Measurements from ENCODE around the gene THUMPD1.
"Not testable (repeated sequence)": the region's sequence is repeated elsewhere in the genome, so short reads cannot be mapped to it uniquely, and the experiment has no call there.

Gene THUMPD1

GRCh38 chr16:20766294-20766693, 24.7 kb upstream of the THUMPD1 start:
- Histone ChIP-seq H3K9me3 (ENCODE audit: control insufficient read depth, low read length) (no peaks in the 10 kb centered on the region), H3K4me1 (no peaks in the 10 kb centered on the region), H3K4me2 (ENCODE audit: low read length) (no peak overlapping the region), H3K27me3 (ENCODE audit: control insufficient read depth, insufficient read depth, low read length) (no peaks in the 10 kb centered on the region), H3K79me2 (no peaks in the 10 kb centered on the region), H3K36me3 (ENCODE audit: control insufficient read depth, insufficient read depth, low read length) (no peaks in the 10 kb centered on the region), H3K27ac (no peak overlapping the region), H3K4me3 (ENCODE audit: low read depth, low read length) (no peak overlapping the region), H2AFZ (no peak overlapping the region), H3K9ac (no peak overlapping the region)
- no peak for TF ChIP-seq CTCF (IDR thresholded peaks at IDR 0.05)

GRCh38 chr16:20765732-20766131, 24.1 kb upstream of the THUMPD1 start:
- Histone ChIP-seq H3K4me2 (ENCODE audit: low read length) (no peak overlapping the region), H3K4me1 (no peaks in the 10 kb centered on the region), H3K9me3 (ENCODE audit: control insufficient read depth, low read length) (no peaks in the 10 kb centered on the region), H3K27me3 (ENCODE audit: control insufficient read depth, insufficient read depth, low read length) (no peaks in the 10 kb centered on the region), H3K9ac (no peak overlapping the region), H3K27ac (no peak overlapping the region), H3K79me2 (no peaks in the 10 kb centered on the region), H3K4me3 (ENCODE audit: low read depth, low read length) (no peak overlapping the region), H3K36me3 (ENCODE audit: control insufficient read depth, insufficient read depth, low read length) (no peaks in the 10 kb centered on the region), H2AFZ (no peak overlapping the region)
- no peak for TF ChIP-seq CTCF (IDR thresholded peaks at IDR 0.05)

- not testable (repeated sequence) for H3K4me3 ChIP-seq (ENCODE audit: low read depth, low read length); H3K27ac ChIP-seq; H3K4me1 ChIP-seq; H3K79me2 ChIP-seq; H3K27me3 ChIP-seq (ENCODE audit: control insufficient read depth, insufficient read depth, low read length); H3K36me3 ChIP-seq (ENCODE audit: control insufficient read depth, insufficient read depth, low read length); H3K4me2 ChIP-seq (ENCODE audit: low read length); H3K9ac ChIP-seq; H3K9me3 ChIP-seq (ENCODE audit: control insufficient read depth, low read length)
- H2AFZ ChIP-seq, result peak overlapping the region; percentile 92
Measured at GRCh38 chr16:20764448-20764847, 22.8 kb upstream of the THUMPD1 start.

GRCh38 chr16:20763461-20764232, 22.0 kb upstream of the THUMPD1 start, which contains the start of gene ACSM3:
ACSM3 (plus strand) TSS chr16:20764014; CDS start chr16:20770035, 6,021 bp downstream.
- H3K36me3 ChIP-seq (ENCODE audit: control insufficient read depth, insufficient read depth, low read length), result no peaks in the 10 kb centered on the region
- peak within 1 kb of the TSS; percentile 92 for H2AFZ ChIP-seq
- H3K9ac ChIP-seq, result no peak within 1 kb of the TSS
- H3K4me2 ChIP-seq (ENCODE audit: low read length), result peak within 1 kb of the TSS; percentile 80
- no peaks in the 10 kb centered on the region for H3K4me1 ChIP-seq
- peak within 1 kb of the TSS; percentile 74 for H3K27ac ChIP-seq
- TF ChIP-seq CTCF (IDR thresholded peaks at IDR 0.05), result no peak
- H3K4me3 ChIP-seq (ENCODE audit: low read depth, low read length), result peak within 1 kb of the TSS; percentile 72
- no peaks in the 10 kb centered on the region for H3K9me3 ChIP-seq (ENCODE audit: control insufficient read depth, low read length)
- no peaks in the 10 kb centered on the region for H3K27me3 ChIP-seq (ENCODE audit: control insufficient read depth, insufficient read depth, low read length)
- H3K79me2 ChIP-seq, result no peaks in the 10 kb centered on the region

GRCh38 chr16:20762404-20763123, 20.9 kb upstream of the THUMPD1 start:
- H3K4me2 ChIP-seq (ENCODE audit: low read length), result no peak overlapping the region
- H3K27me3 ChIP-seq (ENCODE audit: control insufficient read depth, insufficient read depth, low read length), result no peaks in the 10 kb centered on the region
- no peaks in the 10 kb centered on the region for H3K9me3 ChIP-seq (ENCODE audit: control insufficient read depth, low read length)
- no peaks in the 10 kb centered on the region for H3K4me1 ChIP-seq
- no peaks in the 10 kb centered on the region for H3K79me2 ChIP-seq
- no peak overlapping the region for H3K27ac ChIP-seq
- TF ChIP-seq CTCF (IDR thresholded peaks at IDR 0.05), result no peak
- peak overlapping the region; percentile 72 for H3K4me3 ChIP-seq (ENCODE audit: low read depth, low read length)
- H2AFZ ChIP-seq, result no peak overlapping the region
- H3K9ac ChIP-seq, result no peak overlapping the region
- H3K36me3 ChIP-seq (ENCODE audit: control insufficient read depth, insufficient read depth, low read length), result no peaks in the 10 kb centered on the region
